Activated B cell treated with CpG ODN at 0.5 μM for 24 hours (primary cell): Measurements from ENCODE around the gene PTPRD. TPM values are rescaled to one million over a fixed set of nuclear protein-coding genes. Genes with fewer than 3 reads are reported as not detected.

ENCODE experiments used
- ATAC-seq: fragments of 200-7000 bp; cut with Tn5 transposase; one replicate; pipeline ENCODE4 v1.10.0; 2021; ENCODE audit warnings: low read depth, mild to moderate bottlenecking, moderate library complexity
- CTCF ChIA-PET: fragments of 350-600 bp; sonication (Branson Sonifier 250); formaldehyde crosslinking; loops from one replicate; lab custom pipeline; 2021; ENCODE audit warnings: antibody characterized with exemption; lab: Charles Lee
- POLR2A ChIA-PET: fragments of 350-600 bp; sonication (Branson Sonifier 250); formaldehyde crosslinking; loops from one replicate; lab custom pipeline; 2021; ENCODE audit warnings: antibody characterized with exemption; lab: Charles Lee
- DNase-seq: peaks from one replicate; pipeline ENCODE4 v3.0.0; 2022
- H3K27ac Mint-ChIP-seq: one replicate; pipeline ENCODE4 v1.8.0; 2020; ENCODE audit warnings: mixed read lengths
- H3K27me3 Mint-ChIP-seq: one replicate; pipeline ENCODE4 v1.8.0; 2021; ENCODE audit warnings: mixed read lengths
- H3K36me3 Mint-ChIP-seq: one replicate; pipeline ENCODE4 v1.8.0; 2021; ENCODE audit warnings: low read depth, mixed read lengths
- H3K4me1 Mint-ChIP-seq: one replicate; pipeline ENCODE4 v1.8.0; 2021; ENCODE audit warnings: mixed read lengths
- H3K4me3 Mint-ChIP-seq: one replicate; pipeline ENCODE4 v1.8.0; 2020; ENCODE audit warnings: mild to moderate bottlenecking, mixed read lengths
- H3K9me3 Mint-ChIP-seq: one replicate; pipeline ENCODE4 v1.8.0; 2020; ENCODE audit warnings: mixed read lengths
- CTCF ChIP-seq: fragments of 200-600 bp; IDR thresholded peaks from one replicate; pipeline ENCODE4 v1.8.0; 2022; ENCODE audit warnings: antibody characterized with exemption, mild to moderate bottlenecking
- intact Hi-C: fragments of 100-400 bp; cut with micrococcal nuclease; formaldehyde crosslinking; loops from one replicate; pipeline ENCODE4 v1.15.1; 2024
- total RNA-seq: library from RNA; stranded (reverse); gene quantifications from 2 replicates; pipeline ENCODE4 v1.2.3, GENCODE V29; 2022

The PTPRD gene
- total RNA-seq, 1 donor from 2014 or later: 0.04 TPM

GRCh38 chr9:9522406-9522805 lies 1090.4 kb downstream of the PTPRD start:
- ChIA-PET POLR2A (no interaction called here), CTCF (no interaction called here)
- Mint-ChIP-seq H3K9me3 (no peaks in the 10 kb centered on the region), H3K36me3 (no peaks in the 10 kb centered on the region), H3K4me3 (no peak overlapping the region), H3K4me1 (no peaks in the 10 kb centered on the region), H3K27me3 (no peaks in the 10 kb centered on the region), H3K27ac (no peak overlapping the region)
- ATAC-seq: no peak
- no peak for TF ChIP-seq CTCF
- intact Hi-C loops: no loop called here
- DNase-seq: no peak

- ChIA-PET CTCF (no interaction called here), POLR2A (no interaction called here)
- H3K27ac Mint-ChIP-seq: no peak overlapping the region
- TF ChIP-seq CTCF: no peak
- DNase-seq (no peak), ATAC-seq (no peak)
- intact Hi-C loops: no loop called here
- H3K4me3 Mint-ChIP-seq: no peak overlapping the region
- H3K9me3 Mint-ChIP-seq: no peaks in the 10 kb centered on the region
- H3K36me3 Mint-ChIP-seq: no peaks in the 10 kb centered on the region
- H3K4me1 Mint-ChIP-seq: no peaks in the 10 kb centered on the region
- H3K27me3 Mint-ChIP-seq: no peaks in the 10 kb centered on the region
These were observed 1091.6 kb downstream of the PTPRD start for GRCh38 chr9:9521033-9521779.

- Mint-ChIP-seq H3K27me3 (no peaks in the 10 kb centered on the region), H3K27ac (no peak overlapping the region), H3K36me3 (no peaks in the 10 kb centered on the region), H3K4me3 (no peak overlapping the region), H3K9me3 (no peaks in the 10 kb centered on the region), H3K4me1 (no peaks in the 10 kb centered on the region)
- DNase-seq: no peak
- CTCF ChIA-PET: no interaction called here
- POLR2A ChIA-PET: no interaction called here
- intact Hi-C loops: no loop called here
- no peak for ATAC-seq
- no peak for TF ChIP-seq CTCF
These were observed 1107.9 kb downstream of the PTPRD start for GRCh38 chr9:9504869-9505268.

- CTCF ChIA-PET: no interaction called here
- intact Hi-C loops: no loop called here
- no peak overlapping the region for H3K27ac Mint-ChIP-seq
- H3K36me3 Mint-ChIP-seq: no peaks in the 10 kb centered on the region
- DNase-seq (no peak), ATAC-seq (no peak)
- peaks cover 11% of the 10 kb centered on the region for H3K9me3 Mint-ChIP-seq
- H3K4me1 Mint-ChIP-seq: no peaks in the 10 kb centered on the region
- no peaks in the 10 kb centered on the region for H3K27me3 Mint-ChIP-seq
- POLR2A ChIA-PET: no interaction called here
- H3K4me3 Mint-ChIP-seq: no peak overlapping the region
- no peak for TF ChIP-seq CTCF
These were observed 1113.3 kb downstream of the PTPRD start for GRCh38 chr9:9499546-9499945.

GRCh38 chr9:9498846-9499245 lies 1114.0 kb downstream of the PTPRD start:
- ATAC-seq: no peak
- peaks cover 14% of the 10 kb centered on the region for H3K9me3 Mint-ChIP-seq
- no peak overlapping the region for H3K27ac Mint-ChIP-seq
- ChIA-PET CTCF (no interaction called here), POLR2A (no interaction called here)
- H3K4me3 Mint-ChIP-seq: no peak overlapping the region
- no peak for TF ChIP-seq CTCF
- H3K27me3 Mint-ChIP-seq: no peaks in the 10 kb centered on the region
- intact Hi-C loops: no loop called here
- H3K4me1 Mint-ChIP-seq: no peaks in the 10 kb centered on the region
- DNase-seq: no peak
- H3K36me3 Mint-ChIP-seq: no peaks in the 10 kb centered on the region
